Measurements from ENCODE around the gene CACNA1F.

DNA sequence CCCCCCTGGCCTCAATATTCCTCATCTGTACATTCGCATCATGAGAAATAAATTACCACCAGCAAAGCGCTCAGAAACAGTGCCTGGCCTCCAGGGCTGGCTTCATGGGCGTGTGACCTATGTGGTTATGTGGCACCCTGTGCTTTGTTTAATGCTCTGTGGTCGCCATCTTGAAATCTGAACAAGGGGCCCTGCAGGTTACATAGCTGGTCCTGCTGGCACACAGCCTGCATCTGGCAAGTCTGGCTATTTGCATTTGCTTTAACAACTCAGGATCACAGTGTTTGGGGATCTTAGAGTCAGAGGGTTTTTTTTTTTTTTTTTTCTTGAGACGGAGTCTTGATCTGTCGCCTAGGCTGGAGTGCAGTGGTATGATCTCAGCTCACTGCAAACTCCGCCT is 21.5 kb upstream of the CACNA1F start:
- TF ChIP-seq, protein P1, sequence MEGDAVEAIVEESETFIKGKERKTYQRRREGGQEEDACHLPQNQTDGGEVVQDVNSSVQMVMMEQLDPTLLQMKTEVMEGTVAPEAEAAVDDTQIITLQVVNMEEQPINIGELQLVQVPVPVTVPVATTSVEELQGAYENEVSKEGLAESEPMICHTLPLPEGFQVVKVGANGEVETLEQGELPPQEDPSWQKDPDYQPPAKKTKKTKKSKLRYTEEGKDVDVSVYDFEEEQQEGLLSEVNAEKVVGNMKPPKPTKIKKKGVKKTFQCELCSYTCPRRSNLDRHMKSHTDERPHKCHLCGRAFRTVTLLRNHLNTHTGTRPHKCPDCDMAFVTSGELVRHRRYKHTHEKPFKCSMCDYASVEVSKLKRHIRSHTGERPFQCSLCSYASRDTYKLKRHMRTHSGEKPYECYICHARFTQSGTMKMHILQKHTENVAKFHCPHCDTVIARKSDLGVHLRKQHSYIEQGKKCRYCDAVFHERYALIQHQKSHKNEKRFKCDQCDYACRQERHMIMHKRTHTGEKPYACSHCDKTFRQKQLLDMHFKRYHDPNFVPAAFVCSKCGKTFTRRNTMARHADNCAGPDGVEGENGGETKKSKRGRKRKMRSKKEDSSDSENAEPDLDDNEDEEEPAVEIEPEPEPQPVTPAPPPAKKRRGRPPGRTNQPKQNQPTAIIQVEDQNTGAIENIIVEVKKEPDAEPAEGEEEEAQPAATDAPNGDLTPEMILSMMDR (IDR thresholded peaks at IDR 0.05; ENCODE audit: low read length), result no peak
- TF ChIP-seq EZH2phosphoT487 (IDR thresholded peaks at IDR 0.05; ENCODE audit: low read length) (no peak), EZH2 (optimal IDR thresholded peaks at IDR 0.05; ENCODE audit: low read depth, low read length) (no peak)

All from MM.1S (cell line).